Tibial nerve (tissue), 4 donors: ENCODE results near the gene ADIPOR2. TPM values are rescaled to one million over a fixed set of nuclear protein-coding genes. Genes with fewer than 3 reads are reported as not detected.

Experiments
- DNase-seq, 2 donors: peaks; one replicate each; pipeline ENCODE4 v3.0.0-alpha.2; 2019; ENCODE audit warnings: low spot score in 2 of 2
- H3K27ac ChIP-seq, 4 donors: fragments of 200-600 bp; sonication (generic) in 3 of 4; one replicate each; pipeline ENCODE4 v1.5.1; 2017 to 2019; ENCODE audit warnings: mild to moderate bottlenecking in 1 of 4
- H3K27me3 ChIP-seq, 2 donors: fragments of 200-600 bp; sonication (generic) in 1 of 2; one replicate each; pipeline versions ENCODE4 v1.5.1 to v1.6.0; 2017 to 2019
- H3K36me3 ChIP-seq, 3 donors: fragments of 200-600 bp; sonication (generic); one replicate each; pipeline ENCODE4 v1.5.1; 2018 to 2019
- H3K4me1 ChIP-seq, 4 donors: fragments of 200-600 bp; sonication (generic) in 3 of 4; one replicate each; pipeline ENCODE4 v1.5.1; 2017 to 2019
- H3K4me3 ChIP-seq, 4 donors: fragments of 200-600 bp; sonication (generic) in 3 of 4; one replicate each; pipeline ENCODE4 v1.5.1; 2017 to 2019; ENCODE audit warnings: mild to moderate bottlenecking in 1 of 4, moderate library complexity in 1 of 4
- H3K9me3 ChIP-seq, 4 donors: fragments of 200-600 bp; sonication (generic) in 3 of 4; one replicate each; pipeline ENCODE4 v1.5.1; 2017 to 2019
- EP300 ChIP-seq, 2 donors: sonication (generic); formaldehyde crosslinking; IDR thresholded peaks; one replicate each; pipeline ENCODE4 v1.6.1; 2017; ENCODE audit warnings: antibody characterized with exemption in 2 of 2, mild to moderate bottlenecking in 1 of 2
- POLR2A ChIP-seq, 2 donors: fragments of 450-650 bp; IDR thresholded peaks; one replicate each; pipeline ENCODE4 v1.6.1; 2017; ENCODE audit warnings: antibody characterized with exemption in 2 of 2, mild to moderate bottlenecking in 2 of 2, moderate library complexity in 2 of 2
- WGBS, 2 donors: methylation state at CpG; one replicate each; pipeline ENCODE4 v1.1.5; 2018; 5-methylcytosine and 5-hydroxymethylcytosine counted together
- total RNA-seq, 4 donors: library from RNA; depleted of rRNA; stranded (reverse); fragments of >200 nt; gene quantifications; one replicate each; pipeline ENCODE4 v1.1.0, GENCODE V29; 2016
- TF ChIP-seq, protein P1 (sequence below), 5 experiments: fragments of 200-600 bp in 3 of 5; fragments of 450-650 bp in 2 of 5; sonication (generic) in 3 of 5; IDR thresholded peaks; one replicate each; pipeline ENCODE4 v1.5.1; 2016 to 2019; ENCODE audit warnings: antibody characterized with exemption in 5 of 5, mild to moderate bottlenecking in 3 of 5, moderate library complexity in 2 of 5

Gene ADIPOR2
- total RNA-seq, 4 donors from 2014 or later, result 66.6 to 123 (median 72.1) TPM

DNA sequence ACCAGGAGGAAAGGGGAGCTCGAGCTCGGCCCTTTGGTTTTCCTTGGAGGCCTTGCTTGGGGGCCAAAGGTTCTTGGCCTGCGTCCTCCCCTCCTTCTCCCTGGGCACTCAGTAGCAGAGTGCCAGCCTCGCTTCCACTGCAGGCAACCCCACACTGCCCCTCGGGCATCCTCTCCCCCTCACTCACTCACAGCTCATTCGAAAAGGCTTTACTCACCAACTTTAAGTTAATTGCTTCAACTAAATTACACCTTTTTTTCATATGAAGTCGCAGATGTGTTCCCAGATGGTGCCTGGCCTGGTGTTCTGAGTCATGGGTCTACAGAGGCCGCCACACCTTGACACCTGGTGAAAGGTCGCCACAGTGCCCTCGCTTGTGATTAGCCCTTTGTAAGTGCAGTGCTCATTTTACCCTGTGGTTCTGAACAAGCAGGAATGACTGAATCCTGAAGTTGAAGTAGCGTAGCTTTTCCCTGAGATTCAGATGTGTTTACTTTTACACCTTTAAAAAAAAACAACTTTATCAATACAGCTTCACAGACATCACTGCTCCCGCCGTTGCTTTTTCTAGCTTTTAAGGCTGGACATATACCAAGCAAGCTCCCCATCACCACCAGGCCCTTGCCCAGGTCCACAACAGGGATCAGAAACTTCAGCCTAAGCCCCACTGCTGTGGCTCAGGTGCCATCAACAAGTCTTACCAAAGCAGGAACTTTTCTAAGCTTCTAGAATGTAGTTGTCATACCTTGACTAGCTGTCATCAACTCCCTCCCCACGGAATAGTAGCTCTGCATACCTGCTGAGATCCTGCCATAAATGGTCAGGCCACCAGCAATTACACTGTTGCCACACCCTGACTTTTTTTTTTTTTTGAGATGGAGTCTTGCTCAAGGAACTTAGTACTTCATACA lies 20.3 kb upstream of the ADIPOR2 start:
- H3K27ac ChIP-seq, result peak overlapping the region in 2 of 4 donors; percentile 61 to 83
- H3K27me3 ChIP-seq, result no peaks in the 10 kb centered on the region
- no peaks in the 10 kb centered on the region for H3K36me3 ChIP-seq
- no peak for DNase-seq
- no peaks in the 10 kb centered on the region for H3K9me3 ChIP-seq
- TF ChIP-seq, protein P1, sequence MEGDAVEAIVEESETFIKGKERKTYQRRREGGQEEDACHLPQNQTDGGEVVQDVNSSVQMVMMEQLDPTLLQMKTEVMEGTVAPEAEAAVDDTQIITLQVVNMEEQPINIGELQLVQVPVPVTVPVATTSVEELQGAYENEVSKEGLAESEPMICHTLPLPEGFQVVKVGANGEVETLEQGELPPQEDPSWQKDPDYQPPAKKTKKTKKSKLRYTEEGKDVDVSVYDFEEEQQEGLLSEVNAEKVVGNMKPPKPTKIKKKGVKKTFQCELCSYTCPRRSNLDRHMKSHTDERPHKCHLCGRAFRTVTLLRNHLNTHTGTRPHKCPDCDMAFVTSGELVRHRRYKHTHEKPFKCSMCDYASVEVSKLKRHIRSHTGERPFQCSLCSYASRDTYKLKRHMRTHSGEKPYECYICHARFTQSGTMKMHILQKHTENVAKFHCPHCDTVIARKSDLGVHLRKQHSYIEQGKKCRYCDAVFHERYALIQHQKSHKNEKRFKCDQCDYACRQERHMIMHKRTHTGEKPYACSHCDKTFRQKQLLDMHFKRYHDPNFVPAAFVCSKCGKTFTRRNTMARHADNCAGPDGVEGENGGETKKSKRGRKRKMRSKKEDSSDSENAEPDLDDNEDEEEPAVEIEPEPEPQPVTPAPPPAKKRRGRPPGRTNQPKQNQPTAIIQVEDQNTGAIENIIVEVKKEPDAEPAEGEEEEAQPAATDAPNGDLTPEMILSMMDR (IDR thresholded peaks at IDR 0.05), result no peak
- no peak for TF ChIP-seq POLR2A (IDR thresholded peaks at IDR 0.05)
- no peak for TF ChIP-seq EP300 (IDR thresholded peaks at IDR 0.05)
- 70 to 74% methylated on average over 14 of the region's 14 CpGs for WGBS, 2 donors
- peaks cover 0 to 15% (median 11%) of the 10 kb centered on the region in 4 donors for H3K4me1 ChIP-seq
- H3K4me3 ChIP-seq, result no peak overlapping the region

DNA sequence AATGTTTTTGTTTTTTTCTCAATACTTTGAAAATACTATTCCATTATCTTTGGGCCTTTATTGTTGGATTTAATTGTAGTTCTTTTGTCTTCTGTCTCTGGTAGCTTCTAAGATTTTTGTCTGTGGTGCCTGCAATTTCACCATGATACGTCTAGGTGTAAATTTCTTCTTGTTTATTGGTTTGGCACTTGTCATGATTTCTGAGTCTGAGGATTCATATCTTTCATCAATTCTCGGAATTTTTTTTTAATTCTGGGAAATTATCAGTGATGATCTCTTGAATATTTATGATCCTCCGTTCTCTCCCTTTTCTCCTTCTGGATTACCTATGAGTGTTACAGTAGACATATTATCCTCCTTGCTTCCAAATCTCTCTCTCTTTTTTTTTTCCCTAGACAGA lies 14.8 kb upstream of the ADIPOR2 start:
- 93 to 96% methylated on average over 3 of the region's 3 CpGs for WGBS, 2 donors
- Histone ChIP-seq H3K4me3 (no peak overlapping the region), H3K36me3 (no peaks in the 10 kb centered on the region), H3K9me3 (peaks cover 0 to 5% (median 0%) of the 10 kb centered on the region in 4 donors), H3K27me3 (no peaks in the 10 kb centered on the region), H3K27ac (no peak overlapping the region), H3K4me1 (no peaks in the 10 kb centered on the region)
- no peak for TF ChIP-seq POLR2A (IDR thresholded peaks at IDR 0.05)
- TF ChIP-seq, protein P1 (IDR thresholded peaks at IDR 0.05), result no peak
- TF ChIP-seq EP300 (IDR thresholded peaks at IDR 0.05), result no peak
- DNase-seq, result no peak

DNA sequence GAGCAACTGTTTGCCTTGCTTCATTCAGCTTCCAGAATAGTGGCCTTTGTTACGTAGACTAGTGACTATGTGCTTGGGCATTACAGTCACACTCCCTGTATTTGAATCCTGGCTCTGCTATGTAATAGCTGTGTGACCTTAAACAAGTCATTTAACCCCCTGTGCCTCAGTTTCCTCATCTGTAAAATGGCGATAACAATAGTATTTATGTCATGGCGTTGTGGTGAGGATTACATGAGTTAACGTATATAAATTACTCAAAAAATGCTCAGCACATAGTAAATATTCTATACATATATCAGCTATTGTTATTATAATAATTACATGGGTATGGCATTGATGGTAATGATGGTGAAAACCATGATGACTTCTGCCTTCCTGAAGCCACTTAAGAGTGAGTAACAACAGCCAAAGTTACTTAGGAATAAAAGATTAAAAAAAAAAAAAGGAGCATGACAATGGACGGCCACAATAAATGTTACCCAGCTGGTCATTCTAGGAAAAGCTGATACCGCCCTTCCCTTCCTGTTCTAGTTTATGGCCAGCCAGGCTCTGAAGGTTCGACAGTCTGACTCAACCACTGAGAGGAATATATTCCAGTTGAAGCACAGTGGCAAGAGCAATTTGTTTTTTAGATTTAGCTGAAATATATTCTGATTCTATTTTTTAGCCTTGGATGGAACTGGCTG lies 9.9 kb upstream of the ADIPOR2 start:
- Histone ChIP-seq H3K4me1 (peaks cover 0 to 10% (median 1%) of the 10 kb centered on the region in 4 donors), H3K27me3 (no peaks in the 10 kb centered on the region), H3K36me3 (no peaks in the 10 kb centered on the region), H3K4me3 (no peak overlapping the region), H3K27ac (peak overlapping the region in 2 of 4 donors; percentile 31 to 74), H3K9me3 (peaks cover 0 to 5% (median 0%) of the 10 kb centered on the region in 4 donors)
- TF ChIP-seq POLR2A (IDR thresholded peaks at IDR 0.05) (no peak), EP300 (IDR thresholded peaks at IDR 0.05) (peak in 1 of 2 donors; percentile 41)
- WGBS, 2 donors, result 66 to 70% methylated on average over 7 of the region's 7 CpGs
- DNase-seq, result no peak

DNA sequence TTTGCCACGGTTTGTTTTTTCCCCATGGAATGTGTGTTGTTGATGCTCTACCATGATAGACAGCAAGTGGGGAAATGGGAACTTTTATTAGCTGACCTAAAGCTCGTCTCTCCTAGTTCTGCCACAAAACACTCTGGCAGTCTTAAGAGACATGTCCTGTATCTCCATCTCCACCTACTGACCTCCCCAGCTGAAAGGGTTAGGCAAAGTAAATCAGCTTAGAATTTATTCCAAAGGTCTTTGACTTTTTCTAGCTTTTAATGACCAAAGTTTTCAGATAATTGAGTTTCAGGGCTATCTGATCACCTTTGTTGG lies 9.4 kb upstream of the ADIPOR2 start:
- Histone ChIP-seq H3K27ac (peak overlapping the region in 2 of 4 donors; percentile 31 to 74), H3K9me3 (peaks cover 0 to 2% (median 0%) of the 10 kb centered on the region in 4 donors), H3K4me1 (peaks cover 0 to 10% (median 1%) of the 10 kb centered on the region in 4 donors), H3K27me3 (no peaks in the 10 kb centered on the region), H3K4me3 (no peak overlapping the region), H3K36me3 (no peaks in the 10 kb centered on the region)
- DNase-seq, result no peak
- TF ChIP-seq, protein P1 (IDR thresholded peaks at IDR 0.05), result no peak
- TF ChIP-seq EP300 (IDR thresholded peaks at IDR 0.05) (no peak), POLR2A (IDR thresholded peaks at IDR 0.05) (no peak)
- 21 to 44% methylated on average over 2 of the region's 2 CpGs for WGBS, 2 donors

DNA sequence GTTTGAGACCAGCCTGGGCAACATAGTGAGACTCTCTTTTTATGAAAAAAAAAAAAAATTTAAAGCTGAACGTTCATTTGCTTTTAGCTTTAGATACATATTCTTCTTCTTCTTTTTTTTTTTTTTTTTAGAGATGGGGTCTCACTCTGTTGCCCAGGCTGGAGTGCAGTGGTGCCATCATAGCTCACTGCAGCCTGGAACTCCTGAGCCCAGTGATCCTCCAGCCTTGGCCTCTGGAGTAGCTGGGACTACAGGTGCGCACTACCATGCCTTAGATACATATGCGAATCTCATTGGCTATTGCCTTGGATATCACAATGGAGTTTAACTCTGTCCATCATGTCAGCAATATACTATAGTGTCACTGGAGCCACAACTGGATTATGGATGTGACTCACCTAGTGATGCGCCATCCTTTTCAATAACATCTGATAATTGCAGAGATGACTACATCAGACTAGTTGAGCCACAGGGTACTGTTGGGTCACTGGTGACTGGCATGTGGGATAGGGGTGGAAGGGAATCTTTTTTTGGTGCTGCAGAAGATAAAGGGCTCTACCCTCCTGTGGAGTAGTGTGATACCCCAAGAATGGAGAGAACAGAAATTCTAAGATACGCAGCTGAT lies 2.7 kb upstream of the ADIPOR2 start:
- WGBS, 2 donors, result 93 to 96% methylated on average over 5 of the region's 5 CpGs
- H3K4me3 ChIP-seq, result no peak overlapping the region
- TF ChIP-seq, protein P1 (IDR thresholded peaks at IDR 0.05), result no peak
- TF ChIP-seq EP300 (IDR thresholded peaks at IDR 0.05), result no peak
- TF ChIP-seq POLR2A (IDR thresholded peaks at IDR 0.05), result no peak

More for the DNA sequence above, 2.7 kb upstream of the ADIPOR2 start:
- H3K9me3 ChIP-seq, result no peaks in the 10 kb centered on the region
- no peak overlapping the region for H3K27ac ChIP-seq
- H3K36me3 ChIP-seq, result no peaks in the 10 kb centered on the region
- DNase-seq, result no peak
- no peaks in the 10 kb centered on the region for H3K27me3 ChIP-seq
- peaks cover 0 to 22% (median 8%) of the 10 kb centered on the region in 4 donors for H3K4me1 ChIP-seq
